Astrocyte of the spinal cord (primary cell): Measurements from ENCODE around the gene OR10A3.

Experiments
- DNase-seq: peaks from one replicate; pipeline ENCODE4 v3.0.0; 2011; ENCODE audit warnings: low read depth, low spot score
- H3K4me3 ChIP-seq: 2 replicates; pipeline ENCODE4 v1.5.1; 2011; ENCODE audit warnings: low read depth, mild to moderate bottlenecking, low read length, moderate library complexity
- CTCF ChIP-seq: IDR thresholded peaks from 2 replicates; pipeline ENCODE4 v1.5.1; 2012; ENCODE audit warnings: low read depth, mild to moderate bottlenecking, low read length, inconsistent platforms
- in situ Hi-C: cut with HindIII; loops from 2 replicates; pipeline ENCODE4 v1.10.0; 2017; ENCODE audit warnings: low sequenced_read_pairs

The OR10A3 gene

GRCh38 chr11:7898666-7899283 is 42.7 kb downstream of the OR10A3 start:
- in situ Hi-C loops: no loop called here
- TF ChIP-seq CTCF: no peak
- no peak overlapping the region for H3K4me3 ChIP-seq
- DNase-seq: no peak

- no peak for TF ChIP-seq CTCF
- DNase-seq: no peak
- no peak overlapping the region for H3K4me3 ChIP-seq
- in situ Hi-C loops: no loop called here
Observed at GRCh38 chr11:7896009-7896785, 45.3 kb downstream of the OR10A3 start.

- DNase-seq: no peak
- in situ Hi-C loops: no loop called here
Observed at GRCh38 chr11:7894251-7894650, 47.3 kb downstream of the OR10A3 start.

GRCh38 chr11:7893796-7894195 is 47.7 kb downstream of the OR10A3 start:
- in situ Hi-C loops: no loop called here
- H3K4me3 ChIP-seq: no peak overlapping the region
- DNase-seq: no peak
- no peak for TF ChIP-seq CTCF

More at GRCh38 chr11:7894251-7894650, 47.3 kb downstream of the OR10A3 start:
- no peak for TF ChIP-seq CTCF
- H3K4me3 ChIP-seq: no peak overlapping the region

GRCh38 chr11:7892840-7893254 is 48.7 kb downstream of the OR10A3 start:
- no peak overlapping the region for H3K4me3 ChIP-seq
- DNase-seq: peak; percentile 69
- peak; percentile 66 for TF ChIP-seq CTCF
- in situ Hi-C loops: no loop called here

- DNase-seq: no peak
- H3K4me3 ChIP-seq: no peak overlapping the region
- in situ Hi-C loops: no loop called here
- TF ChIP-seq CTCF: no peak
Observed at GRCh38 chr11:7892059-7892699, 49.3 kb downstream of the OR10A3 start.
